Measurements from ENCODE around the gene RUNX3.

RUNX3 gene

GRCh38 chr1:24918370-24918769, 11.7 kb downstream of the RUNX3 start:
- TF ChIP-seq CTCF (IDR thresholded peaks at IDR 0.05; ENCODE audit: low read depth, low read length, poor library complexity, severe bottlenecking) (no peak), EZH2phosphoT487 (IDR thresholded peaks at IDR 0.05; ENCODE audit: borderline replicate concordance, low read length) (no peak)
- Histone ChIP-seq H3K27me3 (ENCODE audit: control insufficient read depth, low read length) (no peaks in the 10 kb centered on the region), H3K4me1 (ENCODE audit: control insufficient read depth, low read length) (peaks cover 2% of the 10 kb centered on the region), H3K4me2 (ENCODE audit: low read length) (no peak overlapping the region), H3K79me2 (ENCODE audit: control insufficient read depth, low read length) (peaks cover 5% of the 10 kb centered on the region), H3K36me3 (ENCODE audit: control insufficient read depth, low read length) (peaks cover 51% of the 10 kb centered on the region), H3K9me2 (replicated peaks; ENCODE audit: control insufficient read depth, low read length) (no peaks in the 10 kb centered on the region), H3K9me3 (ENCODE audit: control insufficient read depth, insufficient read depth, low read length) (no peaks in the 10 kb centered on the region), H3K4me3 (ENCODE audit: low read length) (no peak overlapping the region), H3F3A (ENCODE audit: control insufficient read depth, insufficient read depth) (no peaks in the 10 kb centered on the region), H4K20me1 (ENCODE audit: control insufficient read depth, insufficient read depth, low read depth, low read length) (no peaks in the 10 kb centered on the region), H3K27ac (ENCODE audit: low read depth, low read length) (no peak overlapping the region)

- Histone ChIP-seq H3K4me1 (ENCODE audit: control insufficient read depth, low read length) (no peaks in the 10 kb centered on the region), H4K20me1 (ENCODE audit: control insufficient read depth, insufficient read depth, low read depth, low read length) (no peaks in the 10 kb centered on the region), H3F3A (ENCODE audit: control insufficient read depth, insufficient read depth) (no peaks in the 10 kb centered on the region), H3K36me3 (ENCODE audit: control insufficient read depth, low read length) (peaks cover 49% of the 10 kb centered on the region), H3K79me2 (ENCODE audit: control insufficient read depth, low read length) (no peaks in the 10 kb centered on the region), H3K9me3 (ENCODE audit: control insufficient read depth, insufficient read depth, low read length) (no peaks in the 10 kb centered on the region), H3K4me2 (ENCODE audit: low read length) (no peak overlapping the region), H3K27ac (ENCODE audit: low read depth, low read length) (no peak overlapping the region), H3K9me2 (replicated peaks; ENCODE audit: control insufficient read depth, low read length) (no peaks in the 10 kb centered on the region), H3K4me3 (ENCODE audit: low read length) (no peak overlapping the region), H3K27me3 (ENCODE audit: control insufficient read depth, low read length) (no peaks in the 10 kb centered on the region)
- TF ChIP-seq EZH2phosphoT487 (IDR thresholded peaks at IDR 0.05; ENCODE audit: borderline replicate concordance, low read length) (no peak), CTCF (IDR thresholded peaks at IDR 0.05; ENCODE audit: low read depth, low read length, poor library complexity, severe bottlenecking) (no peak)
These were observed 12.6 kb downstream of the RUNX3 start for GRCh38 chr1:24917327-24918074.

GRCh38 chr1:24915816-24916602, 14.1 kb downstream of the RUNX3 start:
- Histone ChIP-seq H3K4me1 (ENCODE audit: control insufficient read depth, low read length) (no peaks in the 10 kb centered on the region), H3K27ac (ENCODE audit: low read depth, low read length) (no peak overlapping the region), H3K27me3 (ENCODE audit: control insufficient read depth, low read length) (no peaks in the 10 kb centered on the region), H3K4me2 (ENCODE audit: low read length) (no peak overlapping the region), H3K36me3 (ENCODE audit: control insufficient read depth, low read length) (peaks cover 45% of the 10 kb centered on the region), H3K9me2 (replicated peaks; ENCODE audit: control insufficient read depth, low read length) (no peaks in the 10 kb centered on the region), H3K9me3 (ENCODE audit: control insufficient read depth, insufficient read depth, low read length) (no peaks in the 10 kb centered on the region), H3K4me3 (ENCODE audit: low read length) (no peak overlapping the region), H3F3A (ENCODE audit: control insufficient read depth, insufficient read depth) (no peaks in the 10 kb centered on the region), H3K79me2 (ENCODE audit: control insufficient read depth, low read length) (no peaks in the 10 kb centered on the region), H4K20me1 (ENCODE audit: control insufficient read depth, insufficient read depth, low read depth, low read length) (no peaks in the 10 kb centered on the region)
- no peak for TF ChIP-seq EZH2phosphoT487 (IDR thresholded peaks at IDR 0.05; ENCODE audit: borderline replicate concordance, low read length)
- TF ChIP-seq CTCF (IDR thresholded peaks at IDR 0.05; ENCODE audit: low read depth, low read length, poor library complexity, severe bottlenecking): no peak
